Activated B cell treated with CpG ODN at 0.5 μM for 24 hours (primary cell): ENCODE measurements around the gene BCAS1. TPM values are rescaled to one million over a fixed set of nuclear protein-coding genes. Genes with fewer than 3 reads are reported as not detected.

Experiments
- ATAC-seq: fragments of 200-7000 bp; cut with Tn5 transposase; one replicate; pipeline ENCODE4 v1.10.0; 2021; ENCODE audit warnings: low read depth, mild to moderate bottlenecking, moderate library complexity
- CTCF ChIA-PET: fragments of 350-600 bp; sonication (Branson Sonifier 250); formaldehyde crosslinking; loops from one replicate; lab custom pipeline; 2021; ENCODE audit warnings: antibody characterized with exemption; lab: Charles Lee
- POLR2A ChIA-PET: fragments of 350-600 bp; sonication (Branson Sonifier 250); formaldehyde crosslinking; loops from one replicate; lab custom pipeline; 2021; ENCODE audit warnings: antibody characterized with exemption; lab: Charles Lee
- DNase-seq: peaks from one replicate; pipeline ENCODE4 v3.0.0; 2022
- H3K27ac Mint-ChIP-seq: one replicate; pipeline ENCODE4 v1.8.0; 2020; ENCODE audit warnings: mixed read lengths
- H3K27me3 Mint-ChIP-seq: one replicate; pipeline ENCODE4 v1.8.0; 2021; ENCODE audit warnings: mixed read lengths
- H3K36me3 Mint-ChIP-seq: one replicate; pipeline ENCODE4 v1.8.0; 2021; ENCODE audit warnings: low read depth, mixed read lengths
- H3K4me1 Mint-ChIP-seq: one replicate; pipeline ENCODE4 v1.8.0; 2021; ENCODE audit warnings: mixed read lengths
- H3K4me3 Mint-ChIP-seq: one replicate; pipeline ENCODE4 v1.8.0; 2020; ENCODE audit warnings: mild to moderate bottlenecking, mixed read lengths
- H3K9me3 Mint-ChIP-seq: one replicate; pipeline ENCODE4 v1.8.0; 2020; ENCODE audit warnings: mixed read lengths
- CTCF ChIP-seq: fragments of 200-600 bp; IDR thresholded peaks from one replicate; pipeline ENCODE4 v1.8.0; 2022; ENCODE audit warnings: antibody characterized with exemption, mild to moderate bottlenecking
- intact Hi-C: fragments of 100-400 bp; cut with micrococcal nuclease; formaldehyde crosslinking; loops from one replicate; pipeline ENCODE4 v1.15.1; 2024
- total RNA-seq: library from RNA; stranded (reverse); gene quantifications from 2 replicates; pipeline ENCODE4 v1.2.3, GENCODE V29; 2022

BCAS1 gene
- total RNA-seq, 1 donor from 2014 or later: 1.7 TPM

GRCh38 chr20:53939572-53940359 is 130.6 kb downstream of the BCAS1 start:
- no peaks in the 10 kb centered on the region for H3K27me3 Mint-ChIP-seq
- POLR2A ChIA-PET: interaction anchor here (0.6 to 11.0 kb wide), 12 partner anchors 10 to 360 kb away, joined by 3 to 182 read pairs (median 7); partner anchors contain the start of gene ZNF217
- DNase-seq: peak; percentile 50
- H3K4me3 Mint-ChIP-seq: peak overlapping the region; percentile 62
- H3K4me1 Mint-ChIP-seq: peaks cover 88% of the 10 kb centered on the region
- no peak for TF ChIP-seq CTCF
- no peaks in the 10 kb centered on the region for H3K9me3 Mint-ChIP-seq
- ATAC-seq: peak; percentile 68
- intact Hi-C loops: loop anchor here (1.0 to 10.0 kb wide), 8 partner anchors 24 to 725 kb away; no protein-coding TSS in a partner anchor
- H3K36me3 Mint-ChIP-seq: no peaks in the 10 kb centered on the region
- peak overlapping the region; percentile 82 for H3K27ac Mint-ChIP-seq
- CTCF ChIA-PET: interaction anchor here (0.5 to 5.6 kb wide), 26 partner anchors 10 to 1832 kb away, joined by 3 to 115 read pairs (median 5); no protein-coding TSS in a partner anchor

GRCh38 chr20:53939190-53939571 is 131.2 kb downstream of the BCAS1 start:
- H3K4me1 Mint-ChIP-seq: peaks cover 91% of the 10 kb centered on the region
- H3K36me3 Mint-ChIP-seq: no peaks in the 10 kb centered on the region
- no peaks in the 10 kb centered on the region for H3K27me3 Mint-ChIP-seq
- H3K9me3 Mint-ChIP-seq: no peaks in the 10 kb centered on the region
- CTCF ChIA-PET: interaction anchor here (0.6 to 5.6 kb wide), 22 partner anchors 9 to 526 kb away, joined by 3 to 115 read pairs (median 6); no protein-coding TSS in a partner anchor
- no peak for ATAC-seq
- intact Hi-C loops: no loop called here
- TF ChIP-seq CTCF: no peak
- POLR2A ChIA-PET: interaction anchor here (1.1 to 11.0 kb wide), 9 partner anchors 9 to 360 kb away, joined by 3 to 182 read pairs (median 8); partner anchors contain the start of gene ZNF217
- no peak for DNase-seq
- H3K4me3 Mint-ChIP-seq: no peak overlapping the region
- H3K27ac Mint-ChIP-seq: peak overlapping the region; percentile 82

GRCh38 chr20:53938739-53939138 is 131.7 kb downstream of the BCAS1 start:
- ChIA-PET POLR2A (interaction anchor here (1.3 to 11.0 kb wide), 8 partner anchors 9 to 359 kb away, joined by 3 to 182 read pairs (median 11); partner anchors contain the start of gene ZNF217), CTCF (interaction anchor here (0.9 to 5.6 kb wide), 14 partner anchors 9 to 363 kb away, joined by 3 to 115 read pairs (median 10); no protein-coding TSS in a partner anchor)
- H3K27me3 Mint-ChIP-seq: no peaks in the 10 kb centered on the region
- no peak overlapping the region for H3K27ac Mint-ChIP-seq
- no peak overlapping the region for H3K4me3 Mint-ChIP-seq
- no peaks in the 10 kb centered on the region for H3K36me3 Mint-ChIP-seq
- intact Hi-C loops: no loop called here
- peaks cover 92% of the 10 kb centered on the region for H3K4me1 Mint-ChIP-seq
- ATAC-seq: no peak
- TF ChIP-seq CTCF: no peak
- H3K9me3 Mint-ChIP-seq: no peaks in the 10 kb centered on the region
- DNase-seq: no peak

GRCh38 chr20:53937929-53938367 is 132.4 kb downstream of the BCAS1 start:
- Mint-ChIP-seq H3K4me1 (peaks cover 94% of the 10 kb centered on the region), H3K27ac (peak overlapping the region; percentile 48), H3K9me3 (no peaks in the 10 kb centered on the region), H3K27me3 (no peaks in the 10 kb centered on the region), H3K36me3 (no peaks in the 10 kb centered on the region), H3K4me3 (no peak overlapping the region)
- POLR2A ChIA-PET: interaction anchor here (1.3 to 11.0 kb wide), 4 partner anchors 11 to 66 kb away, joined by 5 to 182 read pairs (median 23); no protein-coding TSS in a partner anchor
- intact Hi-C loops: no loop called here
- DNase-seq: no peak
- no peak for ATAC-seq
- TF ChIP-seq CTCF: no peak
- CTCF ChIA-PET: interaction anchor here (1.4 to 5.6 kb wide), 7 partner anchors 9 to 360 kb away, joined by 3 to 115 read pairs (median 17); no protein-coding TSS in a partner anchor

GRCh38 chr20:53937339-53937741 is 133.1 kb downstream of the BCAS1 start:
- Mint-ChIP-seq H3K4me1 (peaks cover 91% of the 10 kb centered on the region), H3K36me3 (no peaks in the 10 kb centered on the region), H3K9me3 (no peaks in the 10 kb centered on the region), H3K27me3 (no peaks in the 10 kb centered on the region), H3K27ac (peak overlapping the region; percentile 48), H3K4me3 (no peak overlapping the region)
- TF ChIP-seq CTCF: no peak
- intact Hi-C loops: no loop called here
- no peak for ATAC-seq
- ChIA-PET POLR2A (interaction anchor here (1.3 to 11.0 kb wide), 3 partner anchors 10 to 43 kb away, joined by 5 to 182 read pairs (median 38); no protein-coding TSS in a partner anchor), CTCF (interaction anchor here (1.4 to 5.6 kb wide), 3 partner anchors 8 to 94 kb away, joined by 3 to 115 read pairs (median 5); no protein-coding TSS in a partner anchor)
- DNase-seq: no peak
